GM12873 (cell line): ENCODE data around the gene CAMK1D.

Source experiments
- TF ChIP-seq, protein P1 (sequence below): IDR thresholded peaks from 2 replicates; pipeline ENCODE4 v1.5.1; 2012; ENCODE audit warnings: low read depth, mild to moderate bottlenecking, moderate library complexity, low read length, control low read depth; ENCODE audit not compliant: insufficient read depth; ENCODE audit errors: missing control alignments

Gene CAMK1D

DNA sequence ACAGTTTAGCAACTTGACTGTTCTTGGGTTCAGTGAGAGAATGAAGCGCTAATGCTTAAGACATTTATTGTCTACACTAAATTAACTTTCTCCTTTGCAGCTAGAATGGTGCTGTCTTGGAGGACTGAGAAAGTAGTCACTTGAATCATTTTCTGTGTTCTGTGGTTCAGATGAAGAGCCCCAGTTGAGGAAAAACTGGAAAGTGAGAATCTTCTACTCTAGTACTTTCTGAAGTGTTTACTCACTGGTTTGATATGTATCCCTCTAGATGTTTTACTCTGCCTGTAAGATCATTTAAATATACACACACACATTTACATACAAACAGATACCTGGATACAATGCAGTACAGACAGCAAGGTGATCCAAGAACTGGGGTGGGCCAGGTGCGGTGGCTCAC lies 308.1 kb downstream of the CAMK1D start:
- TF ChIP-seq, protein P1, sequence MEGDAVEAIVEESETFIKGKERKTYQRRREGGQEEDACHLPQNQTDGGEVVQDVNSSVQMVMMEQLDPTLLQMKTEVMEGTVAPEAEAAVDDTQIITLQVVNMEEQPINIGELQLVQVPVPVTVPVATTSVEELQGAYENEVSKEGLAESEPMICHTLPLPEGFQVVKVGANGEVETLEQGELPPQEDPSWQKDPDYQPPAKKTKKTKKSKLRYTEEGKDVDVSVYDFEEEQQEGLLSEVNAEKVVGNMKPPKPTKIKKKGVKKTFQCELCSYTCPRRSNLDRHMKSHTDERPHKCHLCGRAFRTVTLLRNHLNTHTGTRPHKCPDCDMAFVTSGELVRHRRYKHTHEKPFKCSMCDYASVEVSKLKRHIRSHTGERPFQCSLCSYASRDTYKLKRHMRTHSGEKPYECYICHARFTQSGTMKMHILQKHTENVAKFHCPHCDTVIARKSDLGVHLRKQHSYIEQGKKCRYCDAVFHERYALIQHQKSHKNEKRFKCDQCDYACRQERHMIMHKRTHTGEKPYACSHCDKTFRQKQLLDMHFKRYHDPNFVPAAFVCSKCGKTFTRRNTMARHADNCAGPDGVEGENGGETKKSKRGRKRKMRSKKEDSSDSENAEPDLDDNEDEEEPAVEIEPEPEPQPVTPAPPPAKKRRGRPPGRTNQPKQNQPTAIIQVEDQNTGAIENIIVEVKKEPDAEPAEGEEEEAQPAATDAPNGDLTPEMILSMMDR: no peak

DNA sequence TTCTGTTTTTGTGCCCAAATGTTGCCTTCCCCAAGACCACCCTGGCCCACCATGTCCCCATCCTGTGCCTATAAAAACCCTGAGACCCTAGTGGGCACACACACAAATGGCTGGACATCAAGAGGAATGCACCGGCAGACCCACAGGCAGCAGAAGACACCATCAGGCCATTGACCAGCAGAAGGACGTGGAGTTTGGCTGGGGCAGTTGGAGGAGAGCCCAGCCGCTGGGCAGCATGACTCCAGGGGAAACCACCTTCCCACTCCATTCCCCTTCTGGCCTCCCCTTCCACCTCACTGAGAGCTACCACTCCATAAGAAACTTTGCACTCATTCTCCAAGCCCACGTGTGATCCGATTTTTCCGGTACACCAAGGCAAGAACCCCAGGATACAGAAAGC lies 309.2 kb downstream of the CAMK1D start:
- TF ChIP-seq, protein P1: no peak

DNA sequence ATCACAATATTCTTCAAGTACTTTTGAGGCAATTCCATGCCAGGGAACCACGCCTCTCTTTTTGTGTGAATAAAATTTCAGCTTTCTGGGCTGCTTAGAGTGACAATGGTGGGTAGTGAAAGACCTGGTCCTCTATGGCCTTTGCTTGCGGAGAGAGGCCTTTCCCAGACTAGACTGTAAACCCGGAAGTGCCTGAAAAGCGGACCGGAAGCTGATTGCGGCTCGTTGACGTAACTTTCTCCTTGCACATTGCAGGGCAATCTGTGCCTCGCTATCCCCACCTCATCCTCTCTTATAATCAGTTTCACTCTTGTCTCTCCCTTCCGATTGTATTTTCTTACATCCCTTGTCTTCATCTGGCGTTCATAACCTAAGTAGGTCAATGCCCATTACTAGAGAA lies 310.4 kb downstream of the CAMK1D start:
- TF ChIP-seq, protein P1: no peak

DNA sequence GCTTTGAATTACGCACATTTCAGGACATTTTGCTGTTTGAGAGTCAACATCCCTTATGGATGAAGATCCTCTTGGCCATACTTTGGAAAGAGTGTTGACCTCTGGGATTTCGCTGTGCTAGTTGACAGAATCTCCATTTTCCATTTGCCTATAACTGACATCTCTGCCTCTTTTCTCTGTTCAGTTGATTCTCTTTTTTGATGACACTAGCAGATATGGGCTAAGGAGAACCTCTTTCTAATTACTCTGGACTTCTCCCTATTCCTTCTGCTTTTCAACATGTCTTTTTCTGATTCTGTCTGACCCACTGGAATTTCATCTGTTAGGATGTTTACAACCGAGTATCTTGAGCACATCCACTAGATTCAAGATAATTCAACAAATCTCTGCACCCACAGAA lies 311.5 kb downstream of the CAMK1D start:
- TF ChIP-seq, protein P1: no peak

DNA sequence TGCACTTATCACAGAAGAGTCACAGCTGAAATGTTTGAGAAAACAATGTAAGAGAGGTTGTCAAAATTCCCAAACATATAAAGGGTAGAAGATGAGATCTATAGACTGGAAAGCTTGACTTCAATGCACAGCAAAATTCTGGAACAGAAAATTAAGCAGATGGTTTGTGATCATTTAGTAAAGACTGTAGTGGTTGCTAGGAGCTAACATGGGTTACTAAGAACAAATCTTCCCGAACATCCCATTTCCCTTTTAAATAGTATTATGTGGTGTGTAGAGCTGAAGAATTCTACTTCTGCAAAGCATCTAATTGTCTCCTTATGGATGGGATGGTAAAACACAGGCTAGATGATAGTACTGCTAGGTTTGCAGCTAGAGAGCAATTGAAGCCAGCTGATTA lies 312.3 kb downstream of the CAMK1D start:
- TF ChIP-seq, protein P1: no peak

DNA sequence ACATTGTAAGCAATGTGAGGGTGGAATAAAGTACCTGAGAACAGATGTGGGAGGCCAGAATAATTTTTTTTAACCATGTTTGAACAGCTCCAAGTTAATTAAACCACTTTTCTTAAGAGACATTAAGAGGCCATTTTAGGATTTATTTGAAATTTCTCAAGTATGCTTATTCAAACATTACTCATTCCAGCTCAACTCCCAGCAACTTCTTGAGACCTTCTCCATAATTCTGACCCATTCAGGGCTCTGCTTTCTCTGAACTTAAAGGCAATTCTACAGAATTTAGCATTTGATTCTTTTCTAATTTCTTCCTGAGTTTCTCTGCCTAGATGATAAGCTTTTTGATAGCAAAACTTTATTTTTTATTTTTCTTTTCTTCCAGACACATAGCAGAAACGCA lies 314.5 kb downstream of the CAMK1D start:
- TF ChIP-seq, protein P1: no peak

DNA sequence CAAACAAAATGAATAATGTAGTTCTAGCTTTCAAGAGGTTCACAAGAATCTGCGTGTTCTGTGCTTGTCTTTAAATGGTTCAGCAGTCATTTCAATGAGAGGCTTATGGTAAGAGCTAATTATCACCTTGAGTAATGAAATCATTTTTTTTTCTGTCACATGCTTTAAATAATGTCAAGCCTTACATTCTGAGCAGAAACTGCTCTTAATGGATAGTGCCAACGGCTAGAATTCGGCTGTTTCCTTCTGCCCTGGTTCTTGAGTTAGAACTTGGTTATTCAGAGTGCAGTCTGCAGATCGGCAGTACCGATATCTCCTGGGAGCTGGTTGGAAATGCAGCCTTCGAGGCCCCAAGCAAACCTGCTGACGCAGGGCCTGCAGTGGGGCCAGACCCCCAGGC lies 316.2 kb downstream of the CAMK1D start:
- TF ChIP-seq, protein P1: no peak
